NCI-H1694 (cell line): Measurements from ENCODE around the gene DMGDH.
A peak's percentile ranks its signal among the peaks of the same experiment; 100 is the strongest.
"Not testable (repeated sequence)": the region's sequence is repeated elsewhere in the genome, so short reads cannot be mapped to it uniquely, and the experiment has no call there.

ENCODE experiments used
- DNase-seq: peaks from one replicate; lab custom pipeline; 2025; lab: John Stamatoyannopoulos, UW

DMGDH gene

GRCh38 chr5:79011219-79011836, 58.1 kb downstream of the DMGDH start:
- DNase-seq = no peak

- DNase-seq = no peak
Observed at GRCh38 chr5:79008362-79008761, 61.1 kb downstream of the DMGDH start.

- no peak for DNase-seq
Observed at GRCh38 chr5:79007872-79008271, 61.6 kb downstream of the DMGDH start.

GRCh38 chr5:79005936-79006631, 63.4 kb downstream of the DMGDH start:
- no peak for DNase-seq

- no peak for DNase-seq
Observed at GRCh38 chr5:79005151-79005550, 64.3 kb downstream of the DMGDH start.

GRCh38 chr5:79002374-79002773, 67.1 kb downstream of the DMGDH start:
- DNase-seq = no peak

GRCh38 chr5:79001471-79001870, 68.0 kb downstream of the DMGDH start:
- DNase-seq = no peak

- no peak for DNase-seq
Observed at GRCh38 chr5:78997090-78997489, 72.4 kb downstream of the DMGDH start.

GRCh38 chr5:78995521-78996007, 73.9 kb downstream of the DMGDH start:
- DNase-seq = no peak

- no peak for DNase-seq
Observed at GRCh38 chr5:78993165-78993564, 76.3 kb downstream of the DMGDH start.

GRCh38 chr5:78992146-78992545, 77.3 kb downstream of the DMGDH start:
- no peak for DNase-seq

GRCh38 chr5:78989080-78989479, 80.4 kb downstream of the DMGDH start:
- no peak for DNase-seq

GRCh38 chr5:78985725-78986223, 83.7 kb downstream of the DMGDH start:
- DNase-seq = no peak

GRCh38 chr5:78985116-78985724, 84.3 kb downstream of the DMGDH start, which contains the start of gene ARSB:
Gene ARSB (minus strand): TSS chr5:78985310. CDS start chr5:78985248, 62 bp downstream.
- peak; percentile 22 for DNase-seq

GRCh38 chr5:78984439-78985115, 84.9 kb downstream of the DMGDH start:
- DNase-seq = peak; percentile 46

- no peak for DNase-seq
Observed at GRCh38 chr5:78983601-78984438, 85.7 kb downstream of the DMGDH start.

- DNase-seq = not testable (repeated sequence)
Observed at GRCh38 chr5:78983194-78983593, 86.3 kb downstream of the DMGDH start.

- DNase-seq = no peak
Observed at GRCh38 chr5:78979909-78980308, 89.6 kb downstream of the DMGDH start.

GRCh38 chr5:78979117-78979742, 90.2 kb downstream of the DMGDH start:
- no peak for DNase-seq

GRCh38 chr5:78975035-78975434, 94.4 kb downstream of the DMGDH start:
- DNase-seq = no peak

- no peak for DNase-seq
Observed at GRCh38 chr5:78974601-78975000, 94.9 kb downstream of the DMGDH start.
